ENCODE data around the gene FAM110C.

DNA sequence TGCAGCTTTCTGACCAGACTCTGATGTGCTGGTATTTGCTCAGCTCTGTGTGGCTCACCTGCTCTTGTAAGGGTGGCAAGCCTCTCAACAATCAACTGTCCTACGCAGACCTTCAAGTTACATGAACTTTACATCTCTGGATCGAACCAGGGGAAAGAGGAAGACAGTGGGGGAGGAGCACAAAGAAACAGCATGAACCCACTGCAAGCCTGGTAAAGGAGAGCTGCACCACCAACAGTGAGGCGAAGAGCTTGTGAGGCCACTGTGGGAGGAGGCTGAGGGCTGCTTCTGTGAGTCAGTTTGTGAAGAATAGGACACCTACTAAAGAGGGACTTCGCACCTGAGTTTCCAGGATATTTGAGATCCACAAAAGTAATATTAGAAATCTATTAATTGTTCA, 18.8 kb upstream of the FAM110C start:
- TF ChIP-seq, protein P1, sequence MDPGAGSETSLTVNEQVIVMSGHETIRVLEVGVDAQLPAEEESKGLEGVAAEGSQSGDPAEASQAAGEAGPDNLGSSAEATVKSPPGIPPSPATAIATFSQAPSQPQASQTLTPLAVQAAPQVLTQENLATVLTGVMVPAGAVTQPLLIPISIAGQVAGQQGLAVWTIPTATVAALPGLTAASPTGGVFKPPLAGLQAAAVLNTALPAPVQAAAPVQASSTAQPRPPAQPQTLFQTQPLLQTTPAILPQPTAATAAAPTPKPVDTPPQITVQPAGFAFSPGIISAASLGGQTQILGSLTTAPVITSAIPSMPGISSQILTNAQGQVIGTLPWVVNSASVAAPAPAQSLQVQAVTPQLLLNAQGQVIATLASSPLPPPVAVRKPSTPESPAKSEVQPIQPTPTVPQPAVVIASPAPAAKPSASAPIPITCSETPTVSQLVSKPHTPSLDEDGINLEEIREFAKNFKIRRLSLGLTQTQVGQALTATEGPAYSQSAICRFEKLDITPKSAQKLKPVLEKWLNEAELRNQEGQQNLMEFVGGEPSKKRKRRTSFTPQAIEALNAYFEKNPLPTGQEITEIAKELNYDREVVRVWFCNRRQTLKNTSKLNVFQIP (CRISPR knock-in tag; IDR thresholded peaks at IDR 0.05; ENCODE audit: borderline replicate concordance, low read depth), result no peak
- TF ChIP-seq ARNTL (CRISPR knock-in tag; IDR thresholded peaks at IDR 0.05; ENCODE audit: borderline replicate concordance, low read depth) (no peak), ZFP3 (CRISPR knock-in tag; IDR thresholded peaks at IDR 0.05) (no peak)
- TF ChIP-seq, protein P2, sequence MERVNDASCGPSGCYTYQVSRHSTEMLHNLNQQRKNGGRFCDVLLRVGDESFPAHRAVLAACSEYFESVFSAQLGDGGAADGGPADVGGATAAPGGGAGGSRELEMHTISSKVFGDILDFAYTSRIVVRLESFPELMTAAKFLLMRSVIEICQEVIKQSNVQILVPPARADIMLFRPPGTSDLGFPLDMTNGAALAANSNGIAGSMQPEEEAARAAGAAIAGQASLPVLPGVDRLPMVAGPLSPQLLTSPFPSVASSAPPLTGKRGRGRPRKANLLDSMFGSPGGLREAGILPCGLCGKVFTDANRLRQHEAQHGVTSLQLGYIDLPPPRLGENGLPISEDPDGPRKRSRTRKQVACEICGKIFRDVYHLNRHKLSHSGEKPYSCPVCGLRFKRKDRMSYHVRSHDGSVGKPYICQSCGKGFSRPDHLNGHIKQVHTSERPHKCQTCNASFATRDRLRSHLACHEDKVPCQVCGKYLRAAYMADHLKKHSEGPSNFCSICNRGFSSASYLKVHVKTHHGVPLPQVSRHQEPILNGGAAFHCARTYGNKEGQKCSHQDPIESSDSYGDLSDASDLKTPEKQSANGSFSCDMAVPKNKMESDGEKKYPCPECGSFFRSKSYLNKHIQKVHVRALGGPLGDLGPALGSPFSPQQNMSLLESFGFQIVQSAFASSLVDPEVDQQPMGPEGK (CRISPR knock-in tag; IDR thresholded peaks at IDR 0.05; ENCODE audit: borderline replicate concordance), result no peak
- TF ChIP-seq, protein P3, sequence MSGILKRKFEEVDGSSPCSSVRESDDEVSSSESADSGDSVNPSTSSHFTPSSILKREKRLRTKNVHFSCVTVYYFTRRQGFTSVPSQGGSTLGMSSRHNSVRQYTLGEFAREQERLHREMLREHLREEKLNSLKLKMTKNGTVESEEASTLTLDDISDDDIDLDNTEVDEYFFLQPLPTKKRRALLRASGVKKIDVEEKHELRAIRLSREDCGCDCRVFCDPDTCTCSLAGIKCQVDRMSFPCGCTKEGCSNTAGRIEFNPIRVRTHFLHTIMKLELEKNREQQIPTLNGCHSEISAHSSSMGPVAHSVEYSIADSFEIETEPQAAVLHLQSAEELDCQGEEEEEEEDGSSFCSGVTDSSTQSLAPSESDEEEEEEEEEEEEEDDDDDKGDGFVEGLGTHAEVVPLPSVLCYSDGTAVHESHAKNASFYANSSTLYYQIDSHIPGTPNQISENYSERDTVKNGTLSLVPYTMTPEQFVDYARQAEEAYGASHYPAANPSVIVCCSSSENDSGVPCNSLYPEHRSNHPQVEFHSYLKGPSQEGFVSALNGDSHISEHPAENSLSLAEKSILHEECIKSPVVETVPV (CRISPR knock-in tag; IDR thresholded peaks at IDR 0.05), result no peak
- TF ChIP-seq, protein P4, sequence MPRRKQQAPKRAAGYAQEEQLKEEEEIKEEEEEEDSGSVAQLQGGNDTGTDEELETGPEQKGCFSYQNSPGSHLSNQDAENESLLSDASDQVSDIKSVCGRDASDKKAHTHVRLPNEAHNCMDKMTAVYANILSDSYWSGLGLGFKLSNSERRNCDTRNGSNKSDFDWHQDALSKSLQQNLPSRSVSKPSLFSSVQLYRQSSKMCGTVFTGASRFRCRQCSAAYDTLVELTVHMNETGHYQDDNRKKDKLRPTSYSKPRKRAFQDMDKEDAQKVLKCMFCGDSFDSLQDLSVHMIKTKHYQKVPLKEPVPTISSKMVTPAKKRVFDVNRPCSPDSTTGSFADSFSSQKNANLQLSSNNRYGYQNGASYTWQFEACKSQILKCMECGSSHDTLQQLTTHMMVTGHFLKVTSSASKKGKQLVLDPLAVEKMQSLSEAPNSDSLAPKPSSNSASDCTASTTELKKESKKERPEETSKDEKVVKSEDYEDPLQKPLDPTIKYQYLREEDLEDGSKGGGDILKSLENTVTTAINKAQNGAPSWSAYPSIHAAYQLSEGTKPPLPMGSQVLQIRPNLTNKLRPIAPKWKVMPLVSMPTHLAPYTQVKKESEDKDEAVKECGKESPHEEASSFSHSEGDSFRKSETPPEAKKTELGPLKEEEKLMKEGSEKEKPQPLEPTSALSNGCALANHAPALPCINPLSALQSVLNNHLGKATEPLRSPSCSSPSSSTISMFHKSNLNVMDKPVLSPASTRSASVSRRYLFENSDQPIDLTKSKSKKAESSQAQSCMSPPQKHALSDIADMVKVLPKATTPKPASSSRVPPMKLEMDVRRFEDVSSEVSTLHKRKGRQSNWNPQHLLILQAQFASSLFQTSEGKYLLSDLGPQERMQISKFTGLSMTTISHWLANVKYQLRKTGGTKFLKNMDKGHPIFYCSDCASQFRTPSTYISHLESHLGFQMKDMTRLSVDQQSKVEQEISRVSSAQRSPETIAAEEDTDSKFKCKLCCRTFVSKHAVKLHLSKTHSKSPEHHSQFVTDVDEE (CRISPR knock-in tag; IDR thresholded peaks at IDR 0.05), result no peak

All from SK-N-SH treated with all-trans-retinoic acid at 6 μM for 48 hours (cell line).